ENCODE data around the gene PCNX3.

GRCh38 chr11:65651339-65651588, 35.7 kb downstream of the PCNX3 start:
- TF ChIP-seq POLR2A (IDR thresholded peaks at IDR 0.05; ENCODE audit: low read depth, low read length) (no peak), CTCF (IDR thresholded peaks at IDR 0.05; ENCODE audit: extremely low read depth in 1 of 2, insufficient read depth in 1 of 2, low read depth in 1 of 2, low read length in 2 of 2) (no peak), GATA2 (IDR thresholded peaks at IDR 0.05; ENCODE audit: insufficient read depth, insufficient read length, low read depth, low read length) (no peak), POLR2AphosphoS5 (IDR thresholded peaks at IDR 0.05; ENCODE audit: insufficient read depth, low read depth, low read length) (no peak), JUN (IDR thresholded peaks at IDR 0.05; ENCODE audit: borderline replicate concordance, insufficient read depth, insufficient read length, low read depth) (no peak), MYC (IDR thresholded peaks at IDR 0.05; ENCODE audit: low read depth, low read length) (no peak), EZH2 (IDR thresholded peaks at IDR 0.05; ENCODE audit: borderline replicate concordance, low read depth, low read length, severe bottlenecking) (no peak), FOS (IDR thresholded peaks at IDR 0.05; ENCODE audit: borderline replicate concordance, insufficient read depth, low read length) (no peak), MAX (IDR thresholded peaks at IDR 0.05; ENCODE audit: insufficient read depth, insufficient read length) (no peak)
